Measurements from ENCODE around the gene PKP4.

Gene PKP4

DNA sequence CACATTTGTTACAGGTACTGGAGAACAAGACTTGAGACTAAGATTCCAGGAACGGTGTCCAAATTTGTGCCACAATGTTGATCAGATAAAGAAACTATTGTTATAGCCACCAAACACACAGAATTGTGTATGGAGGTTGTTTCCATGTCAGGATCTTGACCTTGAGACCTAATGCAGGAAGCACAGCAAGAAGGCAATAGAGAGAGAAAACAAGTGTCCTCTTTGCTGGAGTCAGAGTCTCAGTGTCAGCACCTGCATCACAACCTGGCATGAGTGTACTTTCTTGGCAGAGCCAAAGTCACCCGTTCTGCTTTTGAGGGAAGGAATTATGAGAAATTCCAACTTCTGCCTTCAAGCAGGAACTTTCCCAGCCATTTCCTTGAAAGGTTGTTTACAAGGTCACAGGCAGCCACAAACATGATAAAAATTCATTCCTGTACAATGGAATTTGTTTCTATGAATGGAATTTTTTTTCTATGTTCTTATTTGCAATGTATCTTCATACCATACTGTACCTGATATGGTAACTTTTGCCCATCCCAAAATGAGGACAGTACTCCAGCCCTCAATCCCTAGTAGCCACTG, 118.4 kb downstream of the PKP4 start:
- TF ChIP-seq, protein P1, sequence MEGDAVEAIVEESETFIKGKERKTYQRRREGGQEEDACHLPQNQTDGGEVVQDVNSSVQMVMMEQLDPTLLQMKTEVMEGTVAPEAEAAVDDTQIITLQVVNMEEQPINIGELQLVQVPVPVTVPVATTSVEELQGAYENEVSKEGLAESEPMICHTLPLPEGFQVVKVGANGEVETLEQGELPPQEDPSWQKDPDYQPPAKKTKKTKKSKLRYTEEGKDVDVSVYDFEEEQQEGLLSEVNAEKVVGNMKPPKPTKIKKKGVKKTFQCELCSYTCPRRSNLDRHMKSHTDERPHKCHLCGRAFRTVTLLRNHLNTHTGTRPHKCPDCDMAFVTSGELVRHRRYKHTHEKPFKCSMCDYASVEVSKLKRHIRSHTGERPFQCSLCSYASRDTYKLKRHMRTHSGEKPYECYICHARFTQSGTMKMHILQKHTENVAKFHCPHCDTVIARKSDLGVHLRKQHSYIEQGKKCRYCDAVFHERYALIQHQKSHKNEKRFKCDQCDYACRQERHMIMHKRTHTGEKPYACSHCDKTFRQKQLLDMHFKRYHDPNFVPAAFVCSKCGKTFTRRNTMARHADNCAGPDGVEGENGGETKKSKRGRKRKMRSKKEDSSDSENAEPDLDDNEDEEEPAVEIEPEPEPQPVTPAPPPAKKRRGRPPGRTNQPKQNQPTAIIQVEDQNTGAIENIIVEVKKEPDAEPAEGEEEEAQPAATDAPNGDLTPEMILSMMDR (IDR thresholded peaks at IDR 0.05; ENCODE audit: insufficient read depth, low read depth, low read length, missing control alignments), result no peak
- DNase-seq (ENCODE audit: low read depth), result no peak
- H3K4me3 ChIP-seq (ENCODE audit: low read length), result no peak overlapping the region

- no peak overlapping the region for H3K4me3 ChIP-seq (ENCODE audit: low read length)
- DNase-seq (ENCODE audit: low read depth), result no peak
- TF ChIP-seq, protein P1 (IDR thresholded peaks at IDR 0.05; ENCODE audit: insufficient read depth, low read depth, low read length, missing control alignments), result no peak
Measured at GRCh38 chr2:158577141-158577540, 120.4 kb downstream of the PKP4 start.

GRCh38 chr2:158578703-158579330, 122.1 kb downstream of the PKP4 start:
- no peak overlapping the region for H3K4me3 ChIP-seq (ENCODE audit: low read length)
- no peak for DNase-seq (ENCODE audit: low read depth)
- TF ChIP-seq, protein P1 (IDR thresholded peaks at IDR 0.05; ENCODE audit: insufficient read depth, low read depth, low read length, missing control alignments), result no peak

- no peak for DNase-seq (ENCODE audit: low read depth)
- H3K4me3 ChIP-seq (ENCODE audit: low read length), result no peak overlapping the region
- TF ChIP-seq, protein P1 (IDR thresholded peaks at IDR 0.05; ENCODE audit: insufficient read depth, low read depth, low read length, missing control alignments), result no peak
Measured at GRCh38 chr2:158579928-158580327, 123.2 kb downstream of the PKP4 start.

- H3K4me3 ChIP-seq (ENCODE audit: low read length), result no peak overlapping the region
- TF ChIP-seq, protein P1 (IDR thresholded peaks at IDR 0.05; ENCODE audit: insufficient read depth, low read depth, low read length, missing control alignments), result no peak
- no peak for DNase-seq (ENCODE audit: low read depth)
Measured at GRCh38 chr2:158580760-158581159, 124.0 kb downstream of the PKP4 start.

DNA sequence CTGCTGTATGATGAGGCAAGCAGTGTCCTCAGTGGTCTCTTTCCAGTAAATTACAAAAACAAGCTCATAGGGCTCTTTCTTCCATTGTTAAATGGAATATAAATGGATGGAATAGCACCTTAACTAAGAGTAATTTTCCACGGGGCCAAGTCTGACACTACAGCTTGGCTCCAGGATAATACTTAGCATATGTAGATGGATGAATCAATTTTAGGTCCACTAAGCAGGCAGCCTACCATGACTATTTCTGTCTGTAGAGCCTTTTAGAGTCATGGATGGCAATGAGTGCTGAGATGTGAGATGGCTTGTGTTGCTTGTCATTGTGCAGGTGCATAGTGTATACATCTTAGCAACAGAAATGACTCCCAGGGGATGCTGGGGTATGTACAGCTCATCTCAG, 125.9 kb downstream of the PKP4 start:
- TF ChIP-seq, protein P1 (IDR thresholded peaks at IDR 0.05; ENCODE audit: insufficient read depth, low read depth, low read length, missing control alignments), result no peak
- no peak for DNase-seq (ENCODE audit: low read depth)
- no peak overlapping the region for H3K4me3 ChIP-seq (ENCODE audit: low read length)

GRCh38 chr2:158583923-158584322, 127.2 kb downstream of the PKP4 start:
- no peak overlapping the region for H3K4me3 ChIP-seq (ENCODE audit: low read length)
- TF ChIP-seq, protein P1 (IDR thresholded peaks at IDR 0.05; ENCODE audit: insufficient read depth, low read depth, low read length, missing control alignments), result no peak
- no peak for DNase-seq (ENCODE audit: low read depth)

All from epithelial cell of esophagus (primary cell).